ENCODE results near the gene ZSCAN21.
A peak's percentile ranks its signal among the peaks of the same experiment; 100 is the strongest.

Gene ZSCAN21

DNA sequence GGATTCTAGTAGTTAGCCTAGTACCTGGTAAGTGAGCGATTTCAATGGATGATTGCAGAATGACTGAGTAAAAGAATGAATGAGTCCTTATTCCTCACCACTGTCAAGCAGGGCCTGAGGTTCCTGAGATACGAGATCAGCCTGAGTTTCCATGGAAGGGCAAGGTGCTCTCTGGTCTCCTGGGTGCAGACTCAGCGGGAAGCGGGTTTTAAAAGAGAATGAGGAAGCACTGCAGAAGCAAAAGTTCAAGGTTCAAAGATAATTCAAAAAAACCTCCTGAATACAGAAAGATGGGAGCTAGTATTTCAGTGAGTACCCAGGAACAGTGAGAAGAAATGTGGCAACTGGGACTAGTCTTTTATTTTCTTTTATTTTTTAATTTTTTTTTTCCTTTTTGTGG is 27.6 kb downstream of the ZSCAN21 start:
- no peak for DNase-seq (ENCODE audit: low spot score)

DNA sequence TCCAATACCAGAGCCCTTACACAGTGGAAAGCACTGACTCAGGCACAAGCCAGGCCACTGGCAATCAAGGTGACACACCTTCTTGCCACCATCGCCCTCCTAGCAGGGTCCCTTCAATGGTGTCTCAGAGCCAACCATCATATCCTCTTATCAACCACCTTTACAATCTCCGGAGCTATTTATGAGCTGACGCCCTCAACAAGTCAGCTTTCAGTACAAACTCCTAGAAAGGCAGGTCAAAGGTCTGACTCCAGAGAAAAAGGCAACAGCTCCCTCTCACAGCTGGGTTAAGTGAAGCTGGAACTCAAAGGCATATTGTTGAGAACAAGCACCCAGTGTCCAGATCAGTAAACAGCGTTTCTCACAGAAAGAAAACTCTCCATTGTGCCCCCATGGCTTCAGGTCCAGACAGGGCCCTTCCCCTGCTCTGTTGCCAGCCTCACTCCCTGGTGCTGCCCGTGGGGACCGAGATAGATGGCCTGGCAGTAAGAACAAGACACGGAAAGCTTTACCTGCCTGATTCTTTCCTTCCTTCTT is 29.5 kb downstream of the ZSCAN21 start:
- DNase-seq (ENCODE audit: low spot score) = no peak

- DNase-seq (ENCODE audit: low spot score) = no peak
Measured at GRCh38 chr7:100080907-100081534, 31.4 kb downstream of the ZSCAN21 start.

GRCh38 chr7:100081535-100082102 is 32.0 kb downstream of the ZSCAN21 start, which contains the start of gene ZNF3:
TSS of gene ZNF3 (minus strand) at chr7:100081723. CDS start at chr7:100077357, 4,366 bp downstream.
- DNase-seq (ENCODE audit: low spot score) = peak; percentile 87

DNA sequence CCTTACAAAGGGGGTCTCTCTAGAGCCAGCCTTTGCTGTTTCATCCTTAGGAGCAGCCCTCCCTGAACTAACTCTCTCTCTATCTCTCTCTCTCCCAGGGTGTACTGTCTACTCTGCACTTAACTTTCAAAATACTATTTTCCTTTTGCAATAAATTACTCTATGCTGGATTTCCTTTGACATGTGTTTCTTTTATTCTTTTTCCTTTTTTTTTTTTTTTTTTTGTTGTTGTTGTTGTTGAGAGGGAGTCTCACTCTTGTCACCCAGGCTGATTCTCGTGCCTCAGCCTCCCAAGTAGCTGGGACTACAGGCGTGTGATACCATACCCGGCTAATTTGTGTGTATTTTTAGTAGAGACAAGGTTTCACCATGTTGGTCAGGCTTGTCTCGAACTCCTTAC is 33.4 kb downstream of the ZSCAN21 start:
- DNase-seq (ENCODE audit: low spot score) = no peak

GRCh38 chr7:100085515-100085914 is 35.9 kb downstream of the ZSCAN21 start:
- no peak for DNase-seq (ENCODE audit: low spot score)

- DNase-seq (ENCODE audit: low spot score) = no peak
Measured at GRCh38 chr7:100087055-100087750, 37.6 kb downstream of the ZSCAN21 start.

- DNase-seq (ENCODE audit: low spot score) = no peak
Measured at GRCh38 chr7:100088095-100088620, 38.6 kb downstream of the ZSCAN21 start.

DNA sequence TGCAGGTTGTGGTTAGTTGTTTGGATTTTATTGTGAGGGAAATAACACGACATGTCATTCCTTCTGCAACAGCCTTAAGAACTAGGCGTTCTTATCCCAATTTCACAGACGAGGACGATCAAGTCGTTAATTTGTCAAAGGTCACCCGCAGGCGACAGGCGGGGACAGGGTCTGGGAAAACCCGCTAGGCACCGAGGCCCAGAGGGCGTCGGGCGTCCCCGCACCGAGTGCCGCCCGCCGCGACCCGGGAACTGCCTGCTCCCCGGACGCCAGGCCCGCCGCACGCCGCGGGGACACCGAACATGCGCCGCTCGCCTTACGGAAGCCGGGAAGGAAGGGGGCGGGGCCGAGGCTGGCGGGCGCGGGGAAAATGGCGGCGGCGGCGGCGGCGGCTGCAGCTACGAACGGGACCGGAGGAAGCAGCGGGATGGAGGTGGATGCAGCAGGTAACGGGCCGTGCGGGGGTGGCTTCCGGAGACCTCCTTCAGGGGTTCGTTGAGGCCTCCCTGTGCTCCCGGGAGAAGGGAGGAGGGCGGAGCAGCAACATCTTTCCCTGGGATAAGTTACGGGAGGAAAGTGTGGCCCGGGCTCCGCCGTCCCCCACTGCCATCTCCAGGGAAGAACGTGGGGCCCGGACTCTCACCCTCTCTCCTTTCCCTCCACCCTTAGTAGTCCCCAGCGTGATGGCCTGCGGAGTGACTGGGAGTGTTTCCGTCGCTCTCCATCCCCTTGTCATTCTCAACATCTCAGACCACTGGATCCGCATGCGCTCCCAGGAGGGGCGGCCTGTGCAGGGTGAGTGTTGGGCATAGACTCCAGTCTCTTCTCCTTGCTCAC is 39.3 kb downstream of the ZSCAN21 start, which contains the start of gene COPS6:
Gene COPS6, plus strand, starts transcription at position 349 of the 837 bp plus-strand sequence. Its CDS starts 22 bp downstream, at position 371.
- peak; percentile 66 for DNase-seq (ENCODE audit: low spot score)

- no peak for DNase-seq (ENCODE audit: low spot score)
Measured at GRCh38 chr7:100089458-100090196, 40.1 kb downstream of the ZSCAN21 start.

DNA sequence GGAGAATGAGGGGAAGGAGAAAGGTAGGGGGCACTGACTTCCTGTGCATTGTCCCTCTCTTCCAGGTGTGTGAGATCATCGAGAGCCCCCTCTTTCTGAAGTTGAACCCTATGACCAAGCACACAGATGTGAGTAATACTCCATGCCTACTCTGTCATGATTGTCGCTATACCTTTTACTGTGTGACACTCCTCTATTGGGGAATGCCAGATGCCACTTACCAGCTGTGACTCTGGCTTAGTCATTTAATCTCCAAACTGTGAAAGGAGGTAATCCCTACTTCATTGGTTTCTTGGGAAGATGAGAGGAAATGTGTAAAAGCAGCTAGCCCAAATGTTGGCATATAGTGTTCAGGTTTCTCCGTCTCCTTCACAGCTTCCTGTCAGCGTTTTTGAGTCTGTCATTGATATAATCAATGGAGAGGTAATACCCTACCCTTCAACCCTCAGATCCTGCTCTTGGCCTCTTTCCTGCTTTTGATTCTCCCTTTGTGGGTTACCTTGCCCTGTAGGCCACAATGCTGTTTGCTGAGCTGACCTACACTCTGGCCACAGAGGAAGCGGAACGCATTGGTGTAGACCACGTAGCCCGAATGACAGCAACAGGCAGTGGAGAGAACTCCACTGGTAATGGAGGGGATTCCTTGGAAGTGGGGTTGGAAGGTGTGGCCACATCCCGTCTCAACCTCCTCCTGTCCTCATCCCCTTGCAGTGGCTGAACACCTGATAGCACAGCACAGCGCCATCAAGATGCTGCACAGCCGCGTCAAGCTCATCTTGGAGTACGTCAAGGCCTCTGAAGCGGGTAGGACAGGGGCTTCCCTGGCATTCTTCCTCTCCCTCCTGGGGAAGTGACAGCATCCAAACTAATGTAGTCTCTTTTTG is 41.2 kb downstream of the ZSCAN21 start:
- no peak for DNase-seq (ENCODE audit: low spot score)

DNA sequence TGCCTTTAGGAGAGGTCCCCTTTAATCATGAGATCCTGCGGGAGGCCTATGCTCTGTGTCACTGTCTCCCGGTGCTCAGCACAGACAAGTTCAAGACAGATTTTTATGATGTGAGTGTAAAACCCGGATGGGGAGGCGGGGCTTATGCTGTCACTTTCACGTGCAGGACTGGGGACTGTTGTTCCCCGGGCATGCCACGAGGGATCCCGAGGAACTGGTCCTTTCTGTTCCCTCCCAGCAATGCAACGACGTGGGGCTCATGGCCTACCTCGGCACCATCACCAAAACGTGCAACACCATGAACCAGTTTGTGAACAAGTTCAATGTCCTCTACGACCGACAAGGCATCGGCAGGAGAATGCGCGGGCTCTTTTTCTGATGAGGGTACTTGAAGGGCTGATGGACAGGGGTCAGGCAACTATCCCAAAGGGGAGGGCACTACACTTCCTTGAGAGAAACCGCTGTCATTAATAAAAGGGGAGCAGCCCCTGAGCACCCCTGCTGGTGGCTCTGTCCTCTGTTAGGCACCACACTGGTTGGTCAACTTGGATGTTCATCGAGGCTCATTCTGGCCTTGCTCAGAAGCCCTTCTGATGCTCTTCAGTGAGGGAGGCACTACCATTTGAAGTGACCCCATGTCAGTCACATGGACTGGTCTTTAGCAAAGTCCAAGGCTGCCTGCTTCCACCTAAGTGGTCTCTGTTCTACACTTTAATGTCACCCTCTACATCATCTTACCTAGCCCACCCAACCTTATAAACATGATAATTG is 42.0 kb downstream of the ZSCAN21 start:
- DNase-seq (ENCODE audit: low spot score) = no peak

DNA sequence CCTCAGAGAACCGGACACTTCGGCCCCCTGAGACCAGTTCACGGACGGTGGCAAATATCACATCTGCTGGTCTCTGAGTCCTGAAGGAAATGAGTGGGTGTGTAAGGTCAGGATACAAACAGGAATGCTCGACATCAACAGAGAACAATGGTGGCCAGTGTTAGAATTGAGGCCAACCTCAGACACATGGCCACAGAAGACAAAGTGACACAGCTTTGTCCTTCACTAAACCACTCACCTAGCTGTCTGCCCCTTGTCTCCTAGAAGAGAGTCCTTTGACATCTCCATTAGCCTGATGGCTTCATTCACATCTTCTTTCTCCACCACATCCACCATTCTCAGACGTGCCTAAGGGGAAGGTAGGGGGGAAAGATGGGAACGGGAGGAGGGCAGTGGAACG is 43.5 kb downstream of the ZSCAN21 start:
- no peak for DNase-seq (ENCODE audit: low spot score)

DNA sequence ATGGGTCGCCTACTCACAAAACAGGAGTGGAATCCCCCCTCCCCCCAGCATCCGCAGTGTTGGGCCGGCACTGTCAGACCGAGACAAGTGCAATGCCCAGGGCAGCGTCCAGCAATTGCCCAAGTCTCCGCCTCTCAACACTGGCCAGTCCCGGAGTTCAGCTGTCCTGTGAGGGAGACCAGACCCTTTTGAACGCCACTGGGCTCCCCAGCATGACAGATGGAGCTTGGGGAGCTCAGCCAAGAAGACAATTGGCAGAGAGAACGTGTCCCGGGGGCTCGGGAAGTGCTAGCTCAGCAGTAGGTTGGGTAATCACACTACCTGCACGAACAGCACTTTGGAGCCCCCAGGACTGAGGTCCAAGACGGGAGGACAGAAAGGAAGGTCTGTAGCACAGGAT is 43.9 kb downstream of the ZSCAN21 start:
- no peak for DNase-seq (ENCODE audit: low spot score)

- DNase-seq (ENCODE audit: low spot score) = no peak
Measured at GRCh38 chr7:100093925-100094486, 44.4 kb downstream of the ZSCAN21 start.

- no peak for DNase-seq (ENCODE audit: low spot score)
Measured at GRCh38 chr7:100095289-100095688, 45.7 kb downstream of the ZSCAN21 start.

DNA sequence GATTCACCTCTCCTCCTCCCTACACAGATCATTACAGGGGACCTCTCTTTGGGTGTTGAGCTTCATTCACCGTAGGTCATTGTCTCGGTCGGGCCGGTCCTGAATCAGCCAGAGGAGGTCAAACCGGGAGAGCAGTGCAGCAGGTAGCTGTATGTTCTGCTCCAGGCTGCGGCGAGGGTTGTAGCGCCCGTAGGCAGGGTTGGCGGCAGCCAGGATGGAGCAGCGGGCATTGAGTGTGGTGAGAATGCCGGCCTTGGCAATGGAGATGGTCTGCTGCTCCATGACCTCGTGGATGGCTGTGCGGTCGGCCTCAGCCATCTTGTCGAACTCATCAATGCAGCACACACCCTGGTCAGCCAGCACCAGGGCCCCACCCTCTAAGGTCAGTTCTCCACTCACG is 46.1 kb downstream of the ZSCAN21 start:
- no peak for DNase-seq (ENCODE audit: low spot score)

GRCh38 chr7:100098913-100099312 is 49.3 kb downstream of the ZSCAN21 start:
- DNase-seq (ENCODE audit: low spot score) = no peak

DNA sequence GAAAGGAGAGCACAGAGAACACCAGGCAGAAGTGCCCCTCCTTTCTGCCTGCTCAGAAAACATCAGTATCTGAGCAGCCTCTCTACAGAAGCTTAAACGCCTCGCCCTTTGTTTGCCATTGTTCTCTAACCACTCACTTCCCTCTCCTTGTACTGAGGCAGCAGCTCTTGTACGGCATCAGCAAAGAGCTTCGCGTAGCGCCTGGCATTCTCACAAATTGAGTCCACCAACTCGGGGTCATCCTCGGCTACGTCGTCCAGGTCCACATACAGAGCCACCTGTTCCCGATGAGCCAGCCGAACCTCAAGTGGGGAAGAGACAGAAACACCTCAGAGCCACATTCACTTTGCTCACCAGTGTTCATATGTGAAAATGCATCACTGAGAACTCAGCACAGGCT is 49.9 kb downstream of the ZSCAN21 start:
- no peak for DNase-seq (ENCODE audit: low spot score)

Data from HuH-7.5 (cell line).